GM12878 (cell line): ENCODE results near the gene SMIM22. TPM values are rescaled to one million over a fixed set of nuclear protein-coding genes. Genes with fewer than 3 reads are reported as not detected.

Experiments
- ATF3 ChIP-seq: IDR thresholded peaks from 2 replicates; pipeline ENCODE4 v1.6.1; 2011; ENCODE audit warnings: low read depth, mild to moderate bottlenecking, low read length, moderate library complexity, borderline replicate concordance; ENCODE audit errors: extremely low read depth
- BCL3 ChIP-seq: IDR thresholded peaks from 2 replicates; pipeline ENCODE4 v1.6.1; 2011; ENCODE audit warnings: borderline replicate concordance, low read depth, mild to moderate bottlenecking, moderate library complexity, low read length; ENCODE audit not compliant: insufficient read depth, poor library complexity, severe bottlenecking
- BCLAF1 ChIP-seq: fragments of 450-650 bp; IDR thresholded peaks from 2 replicates; pipeline ENCODE4 v1.6.1; 2017; ENCODE audit warnings: antibody characterized with exemption, mild to moderate bottlenecking, moderate library complexity
- EED ChIP-seq: sonication (generic); IDR thresholded peaks from 2 replicates; pipeline ENCODE4 v1.6.1; 2016; ENCODE audit warnings: antibody characterized with exemption, low read depth
- JUNB ChIP-seq: IDR thresholded peaks from 2 replicates; pipeline ENCODE4 v1.6.1; 2016; ENCODE audit warnings: antibody characterized with exemption, mild to moderate bottlenecking
- KAT2A ChIP-seq: conservative IDR thresholded peaks from 2 replicates; pipeline ENCODE4 v1.6.1; 2011; ENCODE audit warnings: low read depth, low read length; ENCODE audit not compliant: control insufficient read depth
- MTA3 ChIP-seq: IDR thresholded peaks from 2 replicates; pipeline ENCODE4 v1.6.1; 2012; ENCODE audit warnings: low read length, inconsistent platforms, borderline replicate concordance
- NR2C1 ChIP-seq: fragments of 450-650 bp; IDR thresholded peaks from 2 replicates; pipeline ENCODE4 v1.6.1; 2017; ENCODE audit warnings: antibody characterized with exemption, mild to moderate bottlenecking, moderate library complexity
- PBX3 ChIP-seq: IDR thresholded peaks from 2 replicates; pipeline ENCODE4 v1.6.1; 2011; ENCODE audit warnings: mild to moderate bottlenecking, low read depth, low read length, moderate library complexity; ENCODE audit not compliant: insufficient replicate concordance
- POLR2A ChIP-seq: IDR thresholded peaks from 2 replicates; pipeline ENCODE4 v1.6.1; 2011; ENCODE audit warnings: low read depth, mild to moderate bottlenecking, low read length
- POU2F2 ChIP-seq: IDR thresholded peaks from 3 replicates; pipeline ENCODE4 v1.6.1; 2011; ENCODE audit warnings: low read depth, mild to moderate bottlenecking, low read length, borderline replicate concordance
- PRDM15 ChIP-seq: fragments of 450-650 bp; formaldehyde crosslinking; IDR thresholded peaks from 2 replicates; pipeline ENCODE4 v1.4.0; 2020; ENCODE audit warnings: mild to moderate bottlenecking, moderate library complexity
- RELB ChIP-seq: fragments of 450-650 bp; IDR thresholded peaks from 2 replicates; pipeline ENCODE4 v1.6.1; 2017; ENCODE audit warnings: low read depth, mild to moderate bottlenecking, moderate library complexity
- TAF1 ChIP-seq: IDR thresholded peaks from 2 replicates; pipeline ENCODE4 v1.6.1; 2011; ENCODE audit warnings: mild to moderate bottlenecking, low read depth, low read length, borderline replicate concordance
- TARDBP ChIP-seq: IDR thresholded peaks from 2 replicates; pipeline ENCODE4 v1.6.1; 2016; ENCODE audit warnings: borderline replicate concordance
- TCF12 ChIP-seq: IDR thresholded peaks from 2 replicates; pipeline ENCODE4 v1.6.1; 2011; ENCODE audit warnings: low read depth, mild to moderate bottlenecking, low read length
- ZBED1 ChIP-seq: IDR thresholded peaks from 2 replicates; pipeline ENCODE4 v1.6.1; 2016; ENCODE audit warnings: borderline replicate concordance
- polyA plus RNA-seq, 11 experiments: library from polyadenylated mRNA; depleted of rRNA in 4 of 11; unstranded in 6 of 11; stranded (reverse) in 5 of 11; fragments of >200 nt; fragmentation: Nextera tagmentation in 4 of 11; fragmentation: Illumina TruSeq in 1 of 11; extraction: Ambion mirVana in 4 of 11; extraction: Trizol in 1 of 11; gene quantifications; 1 replicate in 1 of 11; 2 replicates in 10 of 11; pipeline versions ENCODE4 v1.2.1 to v1.2.3, GENCODE V29; 2011 to 2016; ENCODE audit warnings: inconsistent platforms in 2 of 11, missing spikeins in 2 of 11, low read depth in 1 of 11
- total RNA-seq, 4 experiments: library from RNA; depleted of rRNA in 3 of 4; stranded (reverse); fragments of >200 nt in 3 of 4; fragmentation: Illumina TruSeq in 1 of 4; extraction: Trizol in 1 of 4; gene quantifications; 2 replicates each; pipeline versions ENCODE4 v1.2.1 to v1.2.3, GENCODE V29; 2013 to 2021

SMIM22 gene
- total and polyA plus RNA-seq, 10 of the 15 experiments (the other 5 are each of a cell fraction or from before 2014, with no cell fraction given), result 0.83 TPM; not detected in 9

GRCh38 chr16:4766875-4767628 is 28.1 kb upstream of the SMIM22 start, which contains the start of gene ZNF500 (continued):
- no peak for TF ChIP-seq TAF1
- TF ChIP-seq POLR2A, result peak; percentile 72
- TF ChIP-seq ZBED1, result no peak
- no peak for TF ChIP-seq PRDM15
- TF ChIP-seq TCF12, result 0 out of 2 replicates have a peak, but pooled peaks have one; percentile 11
- peak; percentile 59 for TF ChIP-seq NR2C1
- peak; percentile 36; the same call in 1 of the 3 replicates for TF ChIP-seq POU2F2
- TF ChIP-seq BCL3, result no peak
- TF ChIP-seq JUNB, result no peak
- no peak; the same call in 1 of the 2 replicates for TF ChIP-seq RELB
- no peak for TF ChIP-seq PBX3
- TF ChIP-seq KAT2A, result no peak
- TF ChIP-seq ATF3, result no peak
- peak; percentile 88 for TF ChIP-seq TARDBP
- TF ChIP-seq BCLAF1, result no peak
- TF ChIP-seq MTA3, result no peak
- TF ChIP-seq EED, result 0 out of 2 replicates have a peak, but pooled peaks have one; percentile 37
